ENCODE results near the gene ZNF439. TPM values are rescaled to one million over a fixed set of nuclear protein-coding genes. Genes with fewer than 3 reads are reported as not detected.
"Not testable (repeated sequence)": the region's sequence is repeated elsewhere in the genome, so short reads cannot be mapped to it uniquely, and the experiment has no call there.

ZNF439 gene
- total RNA-seq, 6 donors from 2014 or later, result 6.8 to 27.2 (median 11.9) TPM

DNA sequence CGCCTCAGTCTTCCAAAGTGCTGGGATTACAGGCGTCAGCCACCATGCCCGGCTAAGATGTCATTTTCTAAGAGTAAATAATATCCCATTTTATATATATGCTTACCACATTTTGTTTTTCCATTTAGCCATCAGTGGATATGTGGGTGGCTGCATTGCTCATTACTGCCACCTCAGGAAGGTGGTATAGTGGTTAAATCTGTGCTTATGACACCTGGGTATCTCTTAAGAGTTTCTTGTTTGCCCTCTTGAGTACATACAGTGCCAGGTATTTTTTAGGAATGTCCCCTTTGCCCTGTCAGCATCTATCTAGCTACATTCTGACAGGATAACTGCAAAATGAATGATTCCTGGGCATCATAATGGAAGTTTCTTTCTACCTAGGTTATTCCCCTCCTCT, 53.7 kb downstream of the ZNF439 start:
- H3K36me3 ChIP-seq, result peaks cover 6 to 32% (median 26%) of the 10 kb centered on the region in 4 donors
- no peak for ATAC-seq (ENCODE audit: low FRiP score in 2 of 2)

DNA sequence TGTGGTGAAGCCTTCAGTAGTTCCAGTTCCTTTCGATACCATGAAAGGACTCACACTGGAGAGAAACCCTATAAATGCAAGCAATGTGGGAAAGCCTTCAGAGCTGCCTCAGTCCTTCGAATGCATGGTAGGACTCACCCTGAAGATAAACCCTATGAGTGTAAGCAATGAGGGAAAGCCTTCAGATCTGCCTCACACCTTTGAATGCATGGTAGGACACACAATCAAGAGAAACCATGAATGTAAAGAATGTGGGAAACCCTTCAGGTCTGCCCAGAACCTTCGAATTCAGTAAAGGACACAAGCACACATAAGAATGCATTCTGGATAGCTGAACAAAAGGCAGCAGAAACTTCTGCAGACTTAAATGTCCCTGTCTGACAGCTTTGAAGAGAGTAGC, 57.4 kb downstream of the ZNF439 start:
- Histone ChIP-seq H3K9me3 (peaks cover 50 to 94% (median 91%) of the 10 kb centered on the region in 4 donors), H3K4me1 (no peaks in the 10 kb centered on the region), H3K36me3 (peaks cover 6 to 32% (median 26%) of the 10 kb centered on the region in 4 donors), H3K27me3 (no peaks in the 10 kb centered on the region), H3K27ac (no peak overlapping the region), H3K4me3 (no peak overlapping the region)
- ATAC-seq (ENCODE audit: low FRiP score in 2 of 2) (no peak), DNase-seq (no peak)
- TF ChIP-seq, protein P1, sequence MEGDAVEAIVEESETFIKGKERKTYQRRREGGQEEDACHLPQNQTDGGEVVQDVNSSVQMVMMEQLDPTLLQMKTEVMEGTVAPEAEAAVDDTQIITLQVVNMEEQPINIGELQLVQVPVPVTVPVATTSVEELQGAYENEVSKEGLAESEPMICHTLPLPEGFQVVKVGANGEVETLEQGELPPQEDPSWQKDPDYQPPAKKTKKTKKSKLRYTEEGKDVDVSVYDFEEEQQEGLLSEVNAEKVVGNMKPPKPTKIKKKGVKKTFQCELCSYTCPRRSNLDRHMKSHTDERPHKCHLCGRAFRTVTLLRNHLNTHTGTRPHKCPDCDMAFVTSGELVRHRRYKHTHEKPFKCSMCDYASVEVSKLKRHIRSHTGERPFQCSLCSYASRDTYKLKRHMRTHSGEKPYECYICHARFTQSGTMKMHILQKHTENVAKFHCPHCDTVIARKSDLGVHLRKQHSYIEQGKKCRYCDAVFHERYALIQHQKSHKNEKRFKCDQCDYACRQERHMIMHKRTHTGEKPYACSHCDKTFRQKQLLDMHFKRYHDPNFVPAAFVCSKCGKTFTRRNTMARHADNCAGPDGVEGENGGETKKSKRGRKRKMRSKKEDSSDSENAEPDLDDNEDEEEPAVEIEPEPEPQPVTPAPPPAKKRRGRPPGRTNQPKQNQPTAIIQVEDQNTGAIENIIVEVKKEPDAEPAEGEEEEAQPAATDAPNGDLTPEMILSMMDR (IDR thresholded peaks at IDR 0.05), result no peak
- no peak for TF ChIP-seq POLR2AphosphoS5 (IDR thresholded peaks at IDR 0.05)
- TF ChIP-seq POLR2A (IDR thresholded peaks at IDR 0.05), result no peak
- WGBS, 2 donors, result 91 to 94% methylated on average over 3 of the region's 3 CpGs

More for the DNA sequence above, 53.7 kb downstream of the ZNF439 start:
- no peak for TF ChIP-seq POLR2A (IDR thresholded peaks at IDR 0.05)
- H3K27me3 ChIP-seq, result no peaks in the 10 kb centered on the region
- no peak overlapping the region for H3K27ac ChIP-seq
- H3K4me3 ChIP-seq, result no peak overlapping the region
- H3K4me1 ChIP-seq, result no peaks in the 10 kb centered on the region
- H3K9me3 ChIP-seq, result peaks cover 43 to 89% (median 84%) of the 10 kb centered on the region in 4 donors
- WGBS, 2 donors, result 96 to 98% methylated on average over 3 of the region's 3 CpGs
- no peak for DNase-seq

GRCh38 chr19:11911937-11912336, 63.4 kb downstream of the ZNF439 start:
- not testable (repeated sequence) for H3K27me3 ChIP-seq; DNase-seq; H3K4me3 ChIP-seq; H3K27ac ChIP-seq; ATAC-seq (ENCODE audit: low FRiP score in 2 of 2); H3K36me3 ChIP-seq; H3K4me1 ChIP-seq
- 88 to 94% methylated on average over 1 of the region's 1 CpG for WGBS, 2 donors
- H3K9me3 ChIP-seq, result peaks cover 43 to 86% (median 68%) of the 10 kb centered on the region in 4 donors

- peaks cover 27 to 60% (median 42%) of the 10 kb centered on the region in 4 donors for H3K9me3 ChIP-seq
- 89 to 98% methylated on average over 2 to 4 of the region's 4 CpGs for WGBS, 2 donors
- not testable (repeated sequence) for H3K27me3 ChIP-seq; H3K36me3 ChIP-seq; ATAC-seq (ENCODE audit: low FRiP score in 2 of 2); DNase-seq; H3K27ac ChIP-seq; H3K4me3 ChIP-seq; H3K4me1 ChIP-seq
These were observed 66.0 kb downstream of the ZNF439 start for GRCh38 chr19:11914417-11915051.

Other genes with a start within 250 kb of the ZNF439 start
- gene ZNF823, start 109.8 kb upstream of the ZNF439 start, total RNA-seq, result 10 to 100 TPM in 2 of 6 donors, 1 to 10 TPM in 4; 6.1 to 22.0 (median 7.7) TPM
- 10 to 100 TPM in 1 of 6 donors, 1 to 10 TPM in 5; 2.7 to 12.3 (median 6.9) TPM for gene ZNF441, start 81.7 kb upstream of the ZNF439 start, total RNA-seq
- gene ZNF491, start 50.2 kb upstream of the ZNF439 start, total RNA-seq, result 1 to 10 TPM in 4 of 6 donors, under 1 TPM in 1, not detected in 1; 0.55 to 3.4 (median 2.0) TPM
- gene ZNF440, start 34.5 kb upstream of the ZNF439 start, total RNA-seq, result 10 to 100 TPM; 12.4 to 49.2 (median 17.0) TPM
- gene ZNF69, start 39.1 kb downstream of the ZNF439 start, total RNA-seq, result 10 to 100 TPM; 10.1 to 29.3 (median 16.4) TPM
- 10 to 100 TPM; 10.5 to 47.1 (median 14.9) TPM for gene ZNF700, start 76.4 kb downstream of the ZNF439 start, total RNA-seq
- 1 to 10 TPM; 2.4 to 9.4 (median 5.9) TPM for gene ZNF763, start 116.3 kb downstream of the ZNF439 start, total RNA-seq
- gene ZNF433, start 187.0 kb downstream of the ZNF439 start, total RNA-seq, result 10 to 100 TPM in 1 of 6 donors, 1 to 10 TPM in 5; 3.7 to 12.5 (median 6.3) TPM
- gene ZNF878, start 204.2 kb downstream of the ZNF439 start, total RNA-seq, result under 1 TPM in 3 of 6 donors, not detected in 3; 0.14 to 0.30 (median 0.17) TPM
- gene ZNF844, start 216.0 kb downstream of the ZNF439 start, total RNA-seq, result 10 to 100 TPM in 3 of 6 donors, 1 to 10 TPM in 3; 2.3 to 14.7 (median 9.8) TPM

Data from upper lobe of left lung (tissue), 6 donors.